Amniotic epithelial cell (primary cell): ENCODE results near the gene KRT31.
"Not testable (repeated sequence)": the region's sequence is repeated elsewhere in the genome, so short reads cannot be mapped to it uniquely, and the experiment has no call there.

Source experiments
- DNase-seq: peaks from one replicate; pipeline ENCODE4 v3.0.0-alpha.2; 2010; ENCODE audit warnings: low read depth

KRT31 gene

DNA sequence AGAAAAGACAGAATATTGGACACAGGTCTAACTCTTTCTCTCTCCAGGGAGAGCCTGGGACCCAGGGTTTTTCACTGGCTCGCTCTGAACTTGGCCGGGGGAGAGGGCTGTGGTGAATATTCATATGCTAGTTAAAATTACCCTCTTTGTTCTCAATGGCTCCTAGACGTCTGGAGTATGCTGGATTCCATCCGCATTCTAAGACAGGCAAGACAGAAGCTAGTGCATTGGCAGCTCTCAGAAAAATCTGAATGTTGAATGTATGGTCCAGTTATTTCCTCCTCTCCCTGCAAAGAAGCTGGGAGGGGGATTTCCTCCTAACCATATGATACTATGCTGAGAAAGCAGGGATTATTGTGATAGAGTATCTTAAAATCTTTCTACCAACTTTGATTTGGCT is 9.7 kb downstream of the KRT31 start:
- no peak for DNase-seq

DNA sequence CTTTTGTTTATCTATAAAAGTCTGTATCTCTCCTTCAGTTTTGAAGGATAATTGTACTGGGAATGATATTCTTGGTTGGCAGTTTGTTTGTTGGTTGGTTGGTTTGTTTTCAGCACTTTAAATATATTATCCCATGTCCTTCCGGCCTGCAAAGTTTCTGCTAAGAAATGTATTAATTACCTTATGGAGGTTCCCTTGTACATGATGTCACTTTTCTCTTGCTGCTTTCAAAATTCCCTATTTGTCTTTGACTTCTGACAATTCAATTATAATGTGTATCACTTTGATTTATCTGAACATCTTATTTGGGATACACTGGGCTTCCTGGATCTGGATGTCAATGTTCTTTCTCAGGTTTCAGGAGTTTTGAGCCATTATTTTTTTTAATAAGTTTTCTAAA is 11.2 kb downstream of the KRT31 start:
- no peak for DNase-seq

DNA sequence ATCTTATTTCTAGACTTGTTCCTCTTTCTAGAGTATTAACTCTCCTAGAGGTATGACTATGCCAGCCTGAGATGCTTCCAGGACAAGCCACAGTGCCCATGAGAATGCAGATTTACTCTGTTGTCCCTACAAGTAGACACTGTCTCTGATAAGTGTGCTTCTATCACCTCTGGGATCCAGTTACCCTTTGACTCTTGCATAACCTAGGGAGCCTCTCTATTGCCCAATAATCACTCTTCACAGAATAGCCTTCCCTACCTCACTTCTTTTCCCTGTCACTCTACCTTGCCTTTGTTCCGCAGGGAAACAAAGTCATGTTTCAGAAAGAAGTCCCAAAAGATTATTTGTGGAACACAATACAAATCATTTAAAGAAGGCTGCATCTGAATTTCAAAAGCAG is 13.7 kb downstream of the KRT31 start:
- no peak for DNase-seq

DNA sequence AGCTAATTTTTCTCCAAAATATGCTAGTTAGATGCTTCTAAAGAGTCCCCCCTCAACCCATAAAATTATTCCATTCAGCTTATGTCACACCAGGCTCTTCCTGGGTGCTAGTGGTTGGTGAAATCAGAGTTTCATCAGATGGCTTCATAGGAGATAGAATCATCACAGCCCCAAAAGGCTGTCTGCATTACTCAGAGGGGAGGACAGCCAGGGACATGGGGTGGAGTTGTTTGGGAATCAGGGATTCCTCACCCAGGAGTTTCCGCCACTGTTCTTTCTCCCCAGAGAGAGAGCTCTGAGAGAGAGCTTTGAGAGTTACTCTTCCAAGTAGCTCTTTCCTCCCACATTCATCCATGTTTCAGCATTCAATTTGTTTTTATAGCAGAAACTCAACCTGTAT is 15.0 kb downstream of the KRT31 start:
- peak; percentile 43 for DNase-seq

DNA sequence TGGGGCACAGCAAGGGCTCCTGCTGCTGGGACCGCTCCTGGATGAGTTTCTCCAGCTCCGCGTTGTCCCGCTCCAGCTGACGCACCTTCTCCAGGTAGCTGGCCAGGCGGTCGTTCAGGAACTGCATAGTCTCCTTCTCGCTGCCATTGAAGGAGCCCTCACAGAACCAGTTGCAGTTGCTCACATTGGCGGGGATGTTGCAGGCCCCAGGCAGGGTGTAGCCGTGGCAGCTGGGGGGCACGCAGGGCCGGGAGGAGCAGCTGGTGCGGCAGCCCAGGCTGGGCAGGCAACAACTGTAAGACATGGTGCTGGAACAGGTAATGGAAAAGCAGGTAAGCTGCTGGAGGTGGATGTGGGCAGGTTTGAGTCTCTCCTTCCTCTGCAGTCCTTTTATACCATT is 15.5 kb downstream of the KRT31 start, which contains the start of gene KRT34:
KRT34 (minus strand) TSS at position 364 of the 400 bp plus-strand sequence; CDS start at position 304, 60 bp downstream.
- not testable (repeated sequence) for DNase-seq

DNA sequence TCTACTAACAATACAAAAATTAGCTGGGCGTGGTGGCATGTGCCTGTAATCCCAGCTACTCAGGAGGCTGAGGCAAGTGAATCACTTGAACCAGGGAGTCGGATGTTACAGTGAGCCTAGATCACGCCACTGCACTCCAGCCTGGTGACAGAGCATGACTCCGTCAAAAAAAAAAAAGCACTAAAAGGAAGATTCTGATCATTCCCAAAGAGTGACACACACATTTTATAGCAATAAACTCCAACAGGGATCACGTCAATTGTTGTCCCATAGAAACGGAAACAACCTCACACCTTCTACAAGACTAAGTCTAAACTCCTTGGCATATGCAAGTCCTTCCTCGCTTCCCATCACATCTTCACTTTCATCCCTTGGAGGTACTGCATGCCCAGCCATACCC is 17.3 kb downstream of the KRT31 start:
- peak; percentile 52 for DNase-seq

DNA sequence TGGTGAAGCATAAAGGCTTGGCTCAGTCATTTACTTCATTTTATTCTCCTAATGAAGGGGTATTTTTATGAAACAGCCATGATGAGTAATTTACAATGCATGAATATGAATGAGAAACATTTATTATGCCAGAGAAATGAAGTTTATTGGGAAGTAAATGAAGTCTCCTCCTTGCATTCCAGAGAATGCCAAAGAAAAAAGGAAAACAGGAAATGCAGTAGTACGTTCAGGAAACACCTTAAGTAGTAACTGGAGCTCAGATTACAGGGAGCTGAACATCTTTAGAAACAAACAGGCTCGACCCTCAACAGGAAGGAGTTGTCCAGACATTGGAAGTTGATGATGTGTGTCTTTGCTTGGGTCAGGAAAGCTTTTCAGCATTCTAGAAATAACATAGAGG is 19.9 kb downstream of the KRT31 start:
- peak; percentile 13 for DNase-seq

DNA sequence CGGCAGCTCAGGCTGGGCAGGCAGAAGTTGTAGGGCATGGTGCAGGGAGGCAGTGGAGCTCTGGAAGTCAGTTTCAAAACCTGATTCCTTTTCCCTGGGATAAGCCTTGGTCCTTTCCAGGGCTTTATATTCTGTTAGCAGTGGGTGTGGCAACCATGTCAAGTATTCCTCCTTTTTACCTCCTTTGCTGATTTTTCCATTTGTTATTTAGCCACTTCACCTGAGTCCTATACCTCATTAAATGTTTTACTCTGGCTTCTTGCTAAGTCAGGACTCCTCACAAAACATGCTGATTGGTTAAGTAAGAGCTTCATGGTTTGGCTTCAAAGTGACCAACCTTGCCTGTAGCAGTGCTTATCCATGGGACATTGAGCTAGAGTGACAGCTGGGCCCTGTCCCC is 27.7 kb downstream of the KRT31 start, which contains the start of gene KRT33B:
KRT33B (minus strand) TSS at position 101 of the 400 bp plus-strand sequence; CDS start at position 38, 63 bp downstream.
- no peak for DNase-seq

DNA sequence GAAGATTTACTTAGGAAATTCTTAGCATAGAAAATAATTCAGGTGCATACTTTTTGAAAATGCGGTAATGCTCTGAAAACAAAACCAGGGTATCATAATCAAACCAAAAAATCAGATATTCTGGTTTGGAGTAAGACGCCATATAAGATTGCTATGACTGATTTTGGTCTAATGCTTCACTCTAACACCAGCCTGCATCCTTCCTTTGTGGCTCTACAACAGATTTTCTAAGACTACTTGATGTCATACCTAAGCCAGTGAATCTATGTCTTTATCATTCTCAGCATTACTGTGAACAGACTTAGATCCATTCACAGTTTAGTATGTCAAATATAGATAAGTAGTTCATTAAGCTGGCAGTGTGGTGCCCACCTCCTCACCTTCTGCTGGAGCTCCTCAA is 28.4 kb downstream of the KRT31 start:
- no peak for DNase-seq

DNA sequence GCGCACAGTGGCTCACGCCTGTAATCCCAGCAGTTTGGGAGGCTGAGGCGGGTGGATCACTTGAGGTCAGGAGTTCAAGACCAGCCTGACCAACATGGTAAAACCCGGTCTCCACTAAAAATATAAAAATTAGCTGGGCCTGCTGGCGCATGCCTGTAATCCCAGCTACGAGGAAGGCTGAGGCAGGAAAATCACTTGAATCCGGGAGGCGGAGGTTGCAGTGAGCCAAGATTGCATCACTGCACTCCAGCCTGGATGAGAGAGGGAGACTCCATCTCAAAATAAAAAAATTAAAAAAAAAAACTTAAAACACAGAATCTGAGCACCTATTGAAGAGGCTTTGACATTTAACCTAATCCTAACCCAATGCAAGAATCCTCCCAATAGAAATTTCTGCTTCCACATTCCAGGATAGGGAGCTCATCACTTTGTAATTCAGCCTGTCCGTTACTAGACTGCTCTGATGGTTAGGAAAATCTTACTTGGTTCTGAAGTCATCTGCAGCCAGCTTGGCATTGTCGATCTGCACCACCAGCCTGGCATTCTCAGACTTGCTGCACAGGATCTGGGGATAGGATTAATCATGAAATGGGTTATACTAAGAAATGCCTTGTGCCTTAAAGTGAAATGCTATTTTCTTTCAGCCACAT is 29.9 kb downstream of the KRT31 start:
- DNase-seq: peak; percentile 68

DNA sequence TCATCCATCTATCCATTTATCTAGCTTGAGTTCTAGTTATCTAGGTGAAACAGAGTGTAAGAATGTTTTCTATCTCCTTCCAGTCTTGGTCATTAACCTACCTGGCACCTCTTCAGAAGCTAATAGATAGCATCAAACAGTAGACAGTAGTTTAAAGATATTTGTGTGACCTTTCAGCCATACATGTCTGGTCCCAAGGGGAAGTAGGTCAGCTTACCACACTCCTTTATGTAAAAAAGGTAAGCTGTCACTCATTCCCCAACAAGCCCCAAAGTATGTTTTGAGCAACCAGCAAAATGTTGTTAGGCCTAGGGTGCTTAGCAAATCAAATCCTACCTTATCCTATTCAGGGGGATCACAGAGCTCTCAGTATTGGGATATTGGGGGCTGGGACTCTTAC is 31.3 kb downstream of the KRT31 start:
- no peak for DNase-seq

DNA sequence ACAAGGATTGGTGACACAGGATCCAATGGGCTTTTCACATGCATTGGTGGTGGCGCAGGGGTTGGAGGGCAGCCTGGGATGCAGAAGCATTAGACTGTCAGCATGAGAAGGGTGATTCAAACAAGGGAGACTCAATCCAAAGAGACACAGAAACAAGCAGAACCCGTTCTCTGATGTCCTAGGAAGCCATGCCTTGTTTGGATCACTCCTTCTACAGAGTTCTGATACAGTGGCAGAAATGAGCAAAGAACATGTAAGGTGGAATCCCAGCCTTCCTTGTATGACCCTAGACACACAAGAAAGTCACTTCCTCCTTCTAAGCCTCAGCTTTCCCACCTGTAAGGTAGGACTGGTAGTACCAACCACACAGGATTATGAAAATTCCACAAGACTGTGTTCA is 33.5 kb downstream of the KRT31 start:
- DNase-seq: no peak

DNA sequence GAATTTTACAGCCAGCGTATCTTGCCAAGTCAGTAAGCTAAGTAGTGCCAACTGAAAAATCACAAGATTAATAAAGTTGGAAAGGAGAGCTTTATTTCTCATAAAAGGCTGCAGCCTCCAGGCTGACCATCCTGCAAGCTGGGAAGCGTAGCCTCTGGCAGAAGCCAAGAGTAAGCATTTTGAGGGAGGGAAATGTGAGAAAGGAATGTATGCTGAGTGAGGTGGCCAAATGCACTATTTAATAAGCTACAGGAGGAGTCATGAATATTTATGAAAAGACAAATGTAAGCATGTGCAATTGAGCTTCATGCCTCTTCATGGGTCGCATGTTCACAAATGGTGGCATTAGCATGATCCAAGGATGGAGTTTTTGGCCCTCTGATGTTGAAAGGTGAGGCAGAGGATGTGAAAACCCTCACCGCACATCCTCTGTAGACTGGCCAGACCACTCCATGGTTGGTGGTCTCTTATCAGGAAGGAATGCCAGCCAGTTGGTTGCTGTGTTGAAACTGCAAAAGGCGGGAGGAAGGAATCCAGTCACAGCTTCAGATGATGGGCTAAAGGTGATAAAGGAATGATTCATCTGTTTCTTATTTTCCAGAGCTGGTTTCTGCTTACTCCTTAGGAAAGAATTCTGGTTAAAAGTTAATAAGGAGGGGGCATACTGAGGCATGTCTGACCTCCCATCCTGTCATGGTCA is 37.0 kb downstream of the KRT31 start:
- peak; percentile 98 for DNase-seq

DNA sequence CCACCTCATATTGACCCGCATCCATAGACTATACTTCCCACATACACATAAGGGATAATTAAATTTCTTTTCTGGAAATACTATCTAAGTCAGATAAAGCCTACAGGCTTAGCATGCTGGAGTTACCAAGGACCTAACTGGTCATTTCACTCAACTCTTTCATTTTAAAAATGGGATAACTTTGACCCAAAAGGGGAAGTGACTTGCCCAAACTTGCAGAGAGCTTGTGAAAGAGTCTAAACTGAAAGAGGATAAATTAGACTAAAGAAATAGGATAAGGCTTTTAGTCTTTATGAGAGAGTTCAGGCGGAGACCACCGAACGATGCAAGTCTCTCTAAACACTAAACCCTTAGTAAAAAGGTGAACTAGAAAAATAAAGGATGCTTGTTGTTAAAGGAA is 42.9 kb downstream of the KRT31 start:
- DNase-seq: no peak

DNA sequence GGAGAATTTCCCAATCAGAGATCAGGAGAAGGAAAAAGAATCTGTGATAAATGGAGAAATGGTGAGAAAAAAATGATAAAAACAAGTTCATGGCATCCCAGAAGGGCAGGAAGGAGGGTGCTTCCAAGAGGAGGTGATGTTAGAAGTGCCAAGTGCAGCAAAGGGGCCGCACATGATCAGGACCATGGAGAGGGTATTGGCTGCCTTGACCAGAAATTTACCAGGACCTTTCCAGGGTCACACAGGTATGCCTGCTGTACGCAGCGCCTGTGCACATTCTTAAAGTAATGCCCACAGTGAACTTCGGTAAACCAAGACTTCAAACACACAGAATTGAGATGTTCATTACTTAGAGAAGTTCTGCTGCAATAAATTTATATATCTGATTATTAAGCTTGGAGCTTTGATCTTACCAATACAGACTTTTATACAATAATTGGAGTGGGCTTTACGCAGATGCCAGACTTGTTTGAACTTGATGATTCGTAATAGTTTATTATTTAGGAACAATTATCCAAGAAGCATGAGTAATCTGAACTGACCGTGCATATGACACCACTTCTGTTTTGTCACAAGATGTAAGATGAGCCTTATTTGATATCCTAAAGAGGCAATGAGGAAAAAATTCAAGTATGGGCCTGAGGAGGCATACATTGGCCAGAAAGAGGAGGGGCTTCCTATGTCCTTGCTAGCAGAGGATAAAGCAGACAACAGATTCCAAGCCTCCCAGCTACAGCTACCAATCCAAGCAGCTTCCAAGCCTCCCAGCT is 44.6 kb downstream of the KRT31 start:
- DNase-seq: no peak

DNA sequence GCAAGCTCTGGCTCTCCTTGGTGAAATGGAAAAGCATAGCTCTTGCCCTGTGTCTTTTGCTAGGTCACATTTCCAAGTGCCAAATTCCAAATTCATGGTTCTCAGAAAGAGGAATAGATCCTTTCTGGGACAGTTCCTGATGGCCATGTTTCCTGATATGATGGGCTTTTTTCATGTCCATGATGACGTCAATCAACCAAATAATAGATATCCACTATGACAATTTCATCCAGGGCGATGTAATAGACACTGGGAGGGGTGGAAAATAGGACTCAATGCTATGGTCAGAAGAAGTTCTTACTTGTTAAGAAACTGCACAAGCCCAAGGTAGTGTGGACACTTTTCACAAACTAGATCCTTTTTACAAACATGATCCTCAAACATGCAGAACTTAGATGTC is 46.2 kb downstream of the KRT31 start:
- DNase-seq: no peak

DNA sequence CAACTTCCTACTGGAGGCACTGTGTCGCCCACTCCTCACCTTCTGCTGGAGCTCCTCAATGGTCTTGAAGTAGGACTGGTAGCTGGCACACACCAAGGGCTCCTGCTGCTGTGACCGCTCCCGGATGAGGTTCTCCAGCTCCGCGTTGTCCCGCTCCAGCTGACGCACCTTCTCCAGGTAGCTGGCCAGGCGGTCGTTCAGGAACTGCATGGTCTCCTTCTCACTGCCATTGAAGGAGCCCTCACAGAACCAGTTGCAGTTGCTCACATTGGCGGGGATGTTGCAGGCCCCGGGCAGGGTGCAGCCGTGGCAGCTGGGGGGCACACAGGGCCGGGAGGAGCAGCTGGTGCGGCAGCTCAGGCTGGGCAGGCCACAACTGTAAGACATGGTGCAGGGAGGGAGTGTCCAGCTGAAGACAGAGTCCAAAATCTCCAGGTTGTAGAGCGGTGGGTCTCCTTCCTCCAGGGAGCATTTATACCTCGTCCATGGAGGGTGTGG is 47.0 kb downstream of the KRT31 start, which contains the start of gene KRT33A:
KRT33A (minus strand) TSS at position 448 of the 498 bp plus-strand sequence; CDS start at position 387, 61 bp downstream.
- not testable (repeated sequence) for DNase-seq

DNA sequence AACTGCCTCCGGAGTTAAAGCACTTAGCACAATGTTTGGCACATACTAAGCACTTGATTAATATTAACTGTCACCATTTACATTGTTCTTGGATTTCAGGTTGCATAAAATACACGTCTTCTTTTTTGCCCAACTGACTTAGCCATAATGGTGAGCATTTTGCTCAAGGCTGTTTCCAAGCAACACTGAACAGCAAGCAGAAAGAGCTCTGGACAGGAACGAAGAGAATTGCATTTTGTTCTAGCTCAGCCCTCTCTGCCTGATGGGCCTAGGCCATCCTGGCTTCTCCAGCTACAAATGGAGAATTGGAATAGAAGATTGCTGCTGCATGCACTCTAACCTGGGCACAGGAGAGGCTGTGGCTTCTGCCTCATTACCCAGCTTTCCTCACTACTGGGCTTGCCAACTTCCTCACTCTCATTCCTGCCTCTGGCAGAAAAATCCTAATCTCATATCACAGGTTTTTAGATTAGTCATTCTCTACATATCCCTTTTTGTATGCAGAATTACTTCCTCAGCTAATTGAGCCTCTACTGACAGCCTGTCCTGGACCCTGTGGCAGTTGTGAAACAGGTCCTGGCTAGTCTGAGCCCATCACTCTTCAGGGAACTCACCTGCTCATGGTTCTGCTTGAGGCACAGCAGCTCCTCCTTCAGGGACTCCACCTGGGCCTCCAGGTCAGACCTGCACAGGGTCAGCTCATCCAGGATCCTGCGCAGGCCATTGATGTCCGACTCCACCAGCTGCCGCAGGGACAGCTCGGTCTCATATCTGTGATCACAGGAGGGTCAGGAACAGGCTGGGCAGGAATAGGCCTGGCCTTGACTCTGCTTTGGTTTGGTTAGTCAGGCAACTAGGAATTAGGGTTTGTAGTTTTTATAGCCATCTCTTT is 49.3 kb downstream of the KRT31 start:
- no peak for DNase-seq

DNA sequence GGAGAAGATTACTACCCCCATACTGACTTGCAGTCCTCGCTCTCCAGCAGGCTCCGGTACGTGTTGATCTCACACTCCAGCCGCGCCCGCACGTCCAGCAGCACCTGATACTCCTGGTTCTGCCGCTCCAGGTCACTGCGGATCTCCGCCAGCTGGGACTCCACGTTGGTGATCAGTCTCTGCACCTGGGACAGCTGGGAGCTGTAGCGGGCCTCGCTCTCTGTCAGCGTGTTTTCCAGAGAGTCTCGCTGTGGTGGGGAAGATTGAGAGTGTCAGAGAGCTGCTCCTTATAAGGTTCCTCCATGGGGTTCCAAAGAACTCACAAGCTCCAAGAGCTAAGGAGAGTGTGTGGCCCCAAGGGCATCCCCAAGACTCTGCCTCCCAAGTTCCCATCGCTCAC is 51.0 kb downstream of the KRT31 start:
- DNase-seq: not testable (repeated sequence)

DNA sequence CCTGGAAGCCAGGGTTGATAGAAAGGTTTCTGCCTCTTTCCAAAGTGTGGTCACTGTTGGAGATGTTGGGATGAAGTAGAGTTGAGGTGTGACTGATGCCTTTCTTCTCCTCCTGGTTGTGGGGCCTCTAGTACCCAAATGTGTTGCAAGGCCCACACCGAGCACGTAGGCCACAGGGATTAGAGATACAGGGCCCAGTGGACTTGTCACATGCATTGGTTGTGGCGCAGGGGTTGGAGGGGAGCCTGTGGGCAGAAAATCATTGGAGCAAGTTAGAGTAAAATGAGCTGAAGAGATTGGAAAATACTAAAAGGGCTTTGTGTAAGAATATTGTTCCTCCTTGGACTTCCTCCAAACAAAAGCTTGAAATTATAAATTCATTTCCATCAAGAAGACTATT is 51.4 kb downstream of the KRT31 start:
- DNase-seq: no peak
